ENCODE data around the gene SLAMF9.

SLAMF9 gene

GRCh38 chr1:159931795-159932173 is 22.3 kb downstream of the SLAMF9 start:
- TF ChIP-seq CREB5 (CRISPR knock-in tag; IDR thresholded peaks at IDR 0.05; ENCODE audit: low read depth) (no peak), GLIS3 (CRISPR knock-in tag; IDR thresholded peaks at IDR 0.05) (no peak), BACH2 (CRISPR knock-in tag; IDR thresholded peaks at IDR 0.05; ENCODE audit: borderline replicate concordance) (no peak)
- no peak for ATAC-seq

GRCh38 chr1:159931101-159931794 is 22.8 kb downstream of the SLAMF9 start:
- no peak for ATAC-seq
- TF ChIP-seq CREB5 (CRISPR knock-in tag; IDR thresholded peaks at IDR 0.05; ENCODE audit: low read depth) (no peak), TOX (CRISPR knock-in tag; IDR thresholded peaks at IDR 0.05; ENCODE audit: borderline replicate concordance) (no peak), BACH2 (CRISPR knock-in tag; IDR thresholded peaks at IDR 0.05; ENCODE audit: borderline replicate concordance) (no peak), GLIS3 (CRISPR knock-in tag; IDR thresholded peaks at IDR 0.05) (no peak), ZFP30 (CRISPR knock-in tag; IDR thresholded peaks at IDR 0.05) (no peak), TSHZ2 (CRISPR knock-in tag; IDR thresholded peaks at IDR 0.05) (no peak), SNAI2 (CRISPR knock-in tag; IDR thresholded peaks at IDR 0.05) (no peak), ZFP3 (CRISPR knock-in tag; IDR thresholded peaks at IDR 0.05) (no peak), ZNF70 (CRISPR knock-in tag; IDR thresholded peaks at IDR 0.05) (no peak)
- TF ChIP-seq, protein P1, sequence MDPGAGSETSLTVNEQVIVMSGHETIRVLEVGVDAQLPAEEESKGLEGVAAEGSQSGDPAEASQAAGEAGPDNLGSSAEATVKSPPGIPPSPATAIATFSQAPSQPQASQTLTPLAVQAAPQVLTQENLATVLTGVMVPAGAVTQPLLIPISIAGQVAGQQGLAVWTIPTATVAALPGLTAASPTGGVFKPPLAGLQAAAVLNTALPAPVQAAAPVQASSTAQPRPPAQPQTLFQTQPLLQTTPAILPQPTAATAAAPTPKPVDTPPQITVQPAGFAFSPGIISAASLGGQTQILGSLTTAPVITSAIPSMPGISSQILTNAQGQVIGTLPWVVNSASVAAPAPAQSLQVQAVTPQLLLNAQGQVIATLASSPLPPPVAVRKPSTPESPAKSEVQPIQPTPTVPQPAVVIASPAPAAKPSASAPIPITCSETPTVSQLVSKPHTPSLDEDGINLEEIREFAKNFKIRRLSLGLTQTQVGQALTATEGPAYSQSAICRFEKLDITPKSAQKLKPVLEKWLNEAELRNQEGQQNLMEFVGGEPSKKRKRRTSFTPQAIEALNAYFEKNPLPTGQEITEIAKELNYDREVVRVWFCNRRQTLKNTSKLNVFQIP (CRISPR knock-in tag; IDR thresholded peaks at IDR 0.05; ENCODE audit: borderline replicate concordance, low read depth) = no peak

GRCh38 chr1:159930634-159931033 is 23.4 kb downstream of the SLAMF9 start:
- ATAC-seq = no peak
- no peak for TF ChIP-seq TOX (CRISPR knock-in tag; IDR thresholded peaks at IDR 0.05; ENCODE audit: borderline replicate concordance)

- ATAC-seq = no peak
- TF ChIP-seq ISL1 (CRISPR knock-in tag; IDR thresholded peaks at IDR 0.05) (no peak), OSR1 (CRISPR knock-in tag; IDR thresholded peaks at IDR 0.05) (no peak), TSHZ2 (CRISPR knock-in tag; IDR thresholded peaks at IDR 0.05) (no peak), ARNTL (CRISPR knock-in tag; IDR thresholded peaks at IDR 0.05; ENCODE audit: borderline replicate concordance, low read depth) (no peak), CREB5 (CRISPR knock-in tag; IDR thresholded peaks at IDR 0.05; ENCODE audit: low read depth) (no peak), ZFP30 (CRISPR knock-in tag; IDR thresholded peaks at IDR 0.05) (no peak), TOX (CRISPR knock-in tag; IDR thresholded peaks at IDR 0.05; ENCODE audit: borderline replicate concordance) (no peak), CSDC2 (CRISPR knock-in tag; IDR thresholded peaks at IDR 0.05) (no peak), PPARA (CRISPR knock-in tag; IDR thresholded peaks at IDR 0.05; ENCODE audit: borderline replicate concordance) (no peak), ZFP3 (CRISPR knock-in tag; IDR thresholded peaks at IDR 0.05) (no peak), GLIS3 (CRISPR knock-in tag; IDR thresholded peaks at IDR 0.05) (no peak), ZNF8 (CRISPR knock-in tag; IDR thresholded peaks at IDR 0.05) (no peak), ZNF565 (CRISPR knock-in tag; conservative IDR thresholded peaks at IDR 0.05; ENCODE audit: low read depth) (no peak), BACH2 (CRISPR knock-in tag; IDR thresholded peaks at IDR 0.05; ENCODE audit: borderline replicate concordance) (no peak), CSRNP3 (CRISPR knock-in tag; IDR thresholded peaks at IDR 0.05) (no peak)
- TF ChIP-seq, protein P1 (CRISPR knock-in tag; IDR thresholded peaks at IDR 0.05; ENCODE audit: borderline replicate concordance, low read depth) = no peak
These were observed 23.8 kb downstream of the SLAMF9 start for GRCh38 chr1:159930216-159930615.
